ENCODE measurements around the gene PGC. TPM values are rescaled to one million over a fixed set of nuclear protein-coding genes. Genes with fewer than 3 reads are reported as not detected.

Gene PGC
- total and polyA plus RNA-seq, 9 of the 15 experiments (the other 6 are each of a cell fraction or from before 2014, with no cell fraction given) = 0.17 to 0.40 TPM; not detected in 7

DNA sequence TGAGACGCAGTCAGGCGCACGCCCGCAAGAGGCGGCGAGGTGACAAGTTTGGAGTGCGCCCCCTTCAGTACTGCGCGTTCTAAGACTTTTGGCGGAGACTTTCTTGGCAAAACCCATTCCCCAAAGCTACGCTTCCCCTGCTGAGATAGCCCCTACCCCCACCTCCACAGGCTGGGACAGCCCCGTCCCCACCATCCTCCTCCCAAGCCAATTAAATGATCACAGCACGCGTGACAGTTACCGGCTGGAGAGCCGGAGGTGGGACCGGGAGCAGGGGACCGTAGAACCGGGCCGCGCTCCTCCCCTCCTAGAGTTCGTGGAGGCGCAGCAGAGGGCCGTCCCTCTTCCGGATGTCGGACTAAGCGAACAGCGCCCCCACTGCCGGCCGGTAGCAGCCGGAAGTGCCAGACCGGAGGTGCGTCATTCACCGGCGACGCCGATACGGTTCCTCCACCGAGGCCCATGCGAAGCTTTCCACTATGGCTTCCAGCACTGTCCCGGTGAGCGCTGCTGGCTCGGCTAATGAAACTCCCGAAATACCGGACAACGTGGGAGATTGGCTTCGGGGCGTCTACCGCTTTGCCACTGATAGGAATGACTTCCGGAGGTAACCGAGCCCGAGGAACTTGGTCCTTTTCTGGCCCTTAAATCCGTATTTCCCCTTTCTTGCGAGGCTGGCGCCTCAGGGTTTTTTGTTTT, 40.2 kb upstream of the PGC start, which contains the start of gene TOMM6 (continued):
- TF ChIP-seq PATZ1 (CRISPR knock-in tag; IDR thresholded peaks at IDR 0.05; ENCODE audit: borderline replicate concordance) (no peak), SIX5 (IDR thresholded peaks at IDR 0.05; ENCODE audit: borderline replicate concordance in 1 of 2, insufficient read depth in 1 of 2, low read depth in 1 of 2, low read length in 2 of 2) (peak; percentile 39 to 50; a peak in 2 of 4 replicates), ZNF766 (CRISPR knock-in tag; conservative IDR thresholded peaks at IDR 0.05) (0 out of 2 replicates have a peak, but pooled peaks have one; percentile 44), HNRNPL (IDR thresholded peaks at IDR 0.05; ENCODE audit: low read depth, low read length) (no peak), NR2C2 (CRISPR knock-in tag; IDR thresholded peaks at IDR 0.05) (peak; percentile 86), NR2C2 (tag; IDR thresholded peaks at IDR 0.05) (peak; percentile 86), FOSL1 (tag; conservative IDR thresholded peaks at IDR 0.05) (peak; percentile 53; the same call in 1 of the 2 replicates), CBFA2T2 (conservative IDR thresholded peaks at IDR 0.05) (no peak), SAFB2 (IDR thresholded peaks at IDR 0.05; ENCODE audit: borderline replicate concordance, low read depth, low read length, severe bottlenecking) (no peak), CSDE1 (IDR thresholded peaks at IDR 0.05) (peak in 1 of 2 experiments; percentile 73; a peak in 1 of 4 replicates), TBP (optimal IDR thresholded peaks at IDR 0.05; ENCODE audit: low read depth, low read length) (peak; percentile 97), ZBTB1 (CRISPR knock-in tag; IDR thresholded peaks at IDR 0.05; ENCODE audit: borderline replicate concordance, low read depth) (peak; percentile 82), CEBPG (CRISPR knock-in tag; IDR thresholded peaks at IDR 0.05) (no peak), CEBPG (tag; conservative IDR thresholded peaks at IDR 0.05 in 1 of 2, IDR thresholded peaks at IDR 0.05 in 1 of 2) (no peak), NFRKB (IDR thresholded peaks at IDR 0.05; ENCODE audit: low read depth) (peak; percentile 99), SIRT6 (IDR thresholded peaks at IDR 0.05; ENCODE audit: low read depth, low read length) (no peak), SRSF3 (IDR thresholded peaks at IDR 0.05; ENCODE audit: insufficient read depth, low read length) (no peak), CLOCK (CRISPR knock-in tag; IDR thresholded peaks at IDR 0.05; ENCODE audit: borderline replicate concordance) (no peak), ZNF316 (IDR thresholded peaks at IDR 0.05) (no peak), YBX1 (IDR thresholded peaks at IDR 0.05) (no peak), CREBBP (IDR thresholded peaks at IDR 0.05; ENCODE audit: low read depth, low read length) (no peak)
- TF ChIP-seq, protein P1, sequence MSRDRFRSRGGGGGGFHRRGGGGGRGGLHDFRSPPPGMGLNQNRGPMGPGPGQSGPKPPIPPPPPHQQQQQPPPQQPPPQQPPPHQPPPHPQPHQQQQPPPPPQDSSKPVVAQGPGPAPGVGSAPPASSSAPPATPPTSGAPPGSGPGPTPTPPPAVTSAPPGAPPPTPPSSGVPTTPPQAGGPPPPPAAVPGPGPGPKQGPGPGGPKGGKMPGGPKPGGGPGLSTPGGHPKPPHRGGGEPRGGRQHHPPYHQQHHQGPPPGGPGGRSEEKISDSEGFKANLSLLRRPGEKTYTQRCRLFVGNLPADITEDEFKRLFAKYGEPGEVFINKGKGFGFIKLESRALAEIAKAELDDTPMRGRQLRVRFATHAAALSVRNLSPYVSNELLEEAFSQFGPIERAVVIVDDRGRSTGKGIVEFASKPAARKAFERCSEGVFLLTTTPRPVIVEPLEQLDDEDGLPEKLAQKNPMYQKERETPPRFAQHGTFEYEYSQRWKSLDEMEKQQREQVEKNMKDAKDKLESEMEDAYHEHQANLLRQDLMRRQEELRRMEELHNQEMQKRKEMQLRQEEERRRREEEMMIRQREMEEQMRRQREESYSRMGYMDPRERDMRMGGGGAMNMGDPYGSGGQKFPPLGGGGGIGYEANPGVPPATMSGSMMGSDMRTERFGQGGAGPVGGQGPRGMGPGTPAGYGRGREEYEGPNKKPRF (IDR thresholded peaks at IDR 0.05; ENCODE audit: low read depth, low read length) = no peak
